ENCODE data around the gene GRAMD1A. TPM values are rescaled to one million over a fixed set of nuclear protein-coding genes. Genes with fewer than 3 reads are reported as not detected.

Gene GRAMD1A
- total RNA-seq, 1 experiment from 2014 or later: 75.4 TPM

- POLR2A ChIA-PET: no interaction called here
- no TSS peak for BruUV-seq (replicated peaks)
- no peak for ATAC-seq
These were observed 41.1 kb upstream of the GRAMD1A start for GRCh38 chr19:34959021-34959420.

More at GRCh38 chr19:34959021-34959420, 41.1 kb upstream of the GRAMD1A start:
- intact Hi-C loops (cut with micrococcal nuclease): no loop called here
- no peak overlapping the region for H3K27ac ChIP-seq (ENCODE audit: low read depth, low read length)
- peaks cover 2 to 28% of the 10 kb centered on the region in 2 experiments; a peak in 2 of 4 replicates for H3K36me3 ChIP-seq (ENCODE audit: control insufficient read depth in 1 of 2, insufficient read depth in 2 of 2, low read length in 2 of 2)
- DNase-seq (ENCODE audit: low read depth, low spot score): no peak
- no peak overlapping the region for H3K4me3 ChIP-seq (replicated peaks in 1 of 2; ENCODE audit: low read depth in 1 of 2, low read length in 2 of 2)
- CTCF ChIA-PET: no interaction called here
- no peaks in the 10 kb centered on the region for H3K9me2 ChIP-seq (ENCODE audit: insufficient read depth)
- no peak overlapping the region for H3K4me2 ChIP-seq (ENCODE audit: low read length)
- no peaks in the 10 kb centered on the region for H3K79me2 ChIP-seq (ENCODE audit: insufficient read depth, low read length)
- peaks cover 28 to 41% of the 10 kb centered on the region in 2 experiments; a peak in 3 of 4 replicates for H3K9me3 ChIP-seq (ENCODE audit: control insufficient read depth in 1 of 2, insufficient read depth in 1 of 2, low read depth in 1 of 2, low read length in 2 of 2)
- H2AFZ ChIP-seq (ENCODE audit: low read depth, low read length, poor library complexity, severe bottlenecking): no peak overlapping the region
- H4K20me1 ChIP-seq (ENCODE audit: insufficient read depth): no peaks in the 10 kb centered on the region
- peaks cover 4 to 11% of the 10 kb centered on the region in 2 experiments; a peak in 3 of 4 replicates for H3K4me1 ChIP-seq (ENCODE audit: control insufficient read depth in 1 of 2, insufficient read depth in 2 of 2, low read length in 2 of 2)
- H3K9ac ChIP-seq (ENCODE audit: low read length): no peak overlapping the region
- RAD21 ChIA-PET (ENCODE audit: low non-redundant PET in 1 of 2, low total read pairs in 2 of 2, uncharacterized antibody in 2 of 2, unreplicated experiment in 2 of 2): no interaction called here
- H3K27me3 ChIP-seq (ENCODE audit: insufficient read depth, low read length): no peaks in the 10 kb centered on the region
- TF ChIP-seq CBX3 (IDR thresholded peaks at IDR 0.05; ENCODE audit: low read depth) (no peak), REST (IDR thresholded peaks at IDR 0.05; ENCODE audit: low read depth) (no peak), POLR2AphosphoS5 (IDR thresholded peaks at IDR 0.05; ENCODE audit: low read depth, low read length) (no peak), CEBPB (IDR thresholded peaks at IDR 0.05; ENCODE audit: low read depth) (no peak), TCF7L2 (IDR thresholded peaks at IDR 0.05; ENCODE audit: borderline replicate concordance, extremely low read depth, insufficient read depth, insufficient read length) (no peak), FOSL1 (IDR thresholded peaks at IDR 0.05; ENCODE audit: low read depth) (no peak), EGR1 (IDR thresholded peaks at IDR 0.05; ENCODE audit: low read depth) (no peak), ELF1 (IDR thresholded peaks at IDR 0.05; ENCODE audit: borderline replicate concordance, low read depth) (no peak), ZFX (IDR thresholded peaks at IDR 0.05) (no peak), ZNF274 (IDR thresholded peaks at IDR 0.05; ENCODE audit: low read depth, low read length) (no peak), SIN3A (IDR thresholded peaks at IDR 0.05; ENCODE audit: low read depth) (no peak), CTCF (IDR thresholded peaks at IDR 0.05 in 2 of 3, conservative IDR thresholded peaks at IDR 0.05 in 1 of 3; ENCODE audit: borderline replicate concordance in 1 of 3, insufficient read depth in 1 of 3, low read depth in 2 of 3, low read length in 2 of 3) (no peak)
- TF ChIP-seq, protein P1, sequence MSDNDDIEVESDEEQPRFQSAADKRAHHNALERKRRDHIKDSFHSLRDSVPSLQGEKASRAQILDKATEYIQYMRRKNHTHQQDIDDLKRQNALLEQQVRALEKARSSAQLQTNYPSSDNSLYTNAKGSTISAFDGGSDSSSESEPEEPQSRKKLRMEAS (IDR thresholded peaks at IDR 0.05): no peak
